Stimulated activated CD8-positive, alpha-beta memory T cell treated with anti-CD3 and anti-CD28 coated beads, Interleukin-12 subunit alpha, Interleukin-12 subunit beta, amount 100 ng/mL, for 1 hour (primary cell): ENCODE results near the gene CIRBP.

Experiments used
- DNase-seq: peaks from one replicate; pipeline ENCODE4 v3.0.0-alpha.2; 2020; ENCODE audit warnings: low read depth

Gene CIRBP

GRCh38 chr19:1256646-1257474, 12.3 kb upstream of the CIRBP start:
- no peak for DNase-seq

- DNase-seq: no peak
Measured at GRCh38 chr19:1257475-1258162, 11.5 kb upstream of the CIRBP start.

GRCh38 chr19:1258163-1258492, 11.0 kb upstream of the CIRBP start:
- no peak for DNase-seq

DNA sequence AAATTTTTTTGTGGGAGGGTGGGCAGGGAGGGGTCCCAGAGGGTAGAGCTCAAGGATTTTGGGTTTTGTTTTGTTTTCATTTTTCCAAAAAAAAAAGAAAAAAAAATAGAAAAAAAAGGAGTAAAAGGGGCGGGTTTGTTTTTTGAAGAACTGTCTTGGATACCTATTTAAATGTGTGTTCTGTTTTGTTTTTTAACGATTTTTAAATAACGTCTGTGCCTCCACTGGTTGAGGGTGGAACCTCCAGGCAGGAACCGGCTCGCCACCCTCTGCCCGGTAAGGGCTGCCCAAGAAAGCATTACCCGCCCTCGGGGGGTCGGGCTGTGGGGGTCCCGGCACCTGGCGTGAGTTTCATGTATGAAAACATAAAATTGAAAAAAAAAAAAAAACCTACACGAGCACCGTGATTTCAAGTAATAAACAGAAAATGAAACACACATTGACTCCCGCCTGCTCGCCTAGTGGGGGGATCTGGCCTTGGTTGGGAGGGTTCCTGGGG, 10.4 kb upstream of the CIRBP start:
- no peak for DNase-seq

DNA sequence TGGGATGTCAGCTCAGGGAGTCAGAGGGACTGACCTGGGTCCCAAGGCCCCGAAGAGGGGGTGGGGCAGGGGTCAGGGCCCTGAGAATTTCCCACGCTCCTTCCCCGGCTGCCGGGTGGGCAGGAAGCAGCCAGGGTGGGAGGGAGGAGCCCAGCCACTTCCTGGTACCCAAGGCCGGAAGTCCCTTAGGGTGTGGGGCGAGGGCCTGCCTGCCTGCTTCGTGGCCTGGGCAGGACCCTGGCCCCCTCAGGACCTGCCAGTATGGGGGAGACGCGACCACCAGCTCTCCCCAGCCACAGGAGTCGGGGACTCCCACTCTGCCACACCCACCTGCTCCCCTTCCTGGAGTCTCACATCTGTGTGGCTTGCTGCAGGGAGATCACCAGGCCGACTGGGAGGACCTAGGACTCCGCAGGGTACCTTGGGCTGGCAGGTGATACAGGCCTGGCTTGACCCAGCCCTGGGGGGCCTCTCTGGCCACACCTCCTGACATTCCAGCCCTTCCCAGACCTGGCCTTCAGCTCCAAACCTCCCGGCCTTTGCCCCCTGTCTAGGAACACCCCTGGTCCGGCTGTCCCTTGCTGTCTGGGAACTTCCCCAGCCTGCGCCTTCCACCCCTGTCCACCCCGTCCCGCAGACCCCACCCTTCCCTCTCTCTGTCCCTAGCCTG, 9.8 kb upstream of the CIRBP start:
- no peak for DNase-seq

GRCh38 chr19:1259876-1260748, 9.0 kb upstream of the CIRBP start:
- no peak for DNase-seq

- peak; percentile 95 for DNase-seq
Measured at GRCh38 chr19:1260749-1261537, 8.2 kb upstream of the CIRBP start.

GRCh38 chr19:1261538-1261797, 7.7 kb upstream of the CIRBP start:
- no peak for DNase-seq

DNA sequence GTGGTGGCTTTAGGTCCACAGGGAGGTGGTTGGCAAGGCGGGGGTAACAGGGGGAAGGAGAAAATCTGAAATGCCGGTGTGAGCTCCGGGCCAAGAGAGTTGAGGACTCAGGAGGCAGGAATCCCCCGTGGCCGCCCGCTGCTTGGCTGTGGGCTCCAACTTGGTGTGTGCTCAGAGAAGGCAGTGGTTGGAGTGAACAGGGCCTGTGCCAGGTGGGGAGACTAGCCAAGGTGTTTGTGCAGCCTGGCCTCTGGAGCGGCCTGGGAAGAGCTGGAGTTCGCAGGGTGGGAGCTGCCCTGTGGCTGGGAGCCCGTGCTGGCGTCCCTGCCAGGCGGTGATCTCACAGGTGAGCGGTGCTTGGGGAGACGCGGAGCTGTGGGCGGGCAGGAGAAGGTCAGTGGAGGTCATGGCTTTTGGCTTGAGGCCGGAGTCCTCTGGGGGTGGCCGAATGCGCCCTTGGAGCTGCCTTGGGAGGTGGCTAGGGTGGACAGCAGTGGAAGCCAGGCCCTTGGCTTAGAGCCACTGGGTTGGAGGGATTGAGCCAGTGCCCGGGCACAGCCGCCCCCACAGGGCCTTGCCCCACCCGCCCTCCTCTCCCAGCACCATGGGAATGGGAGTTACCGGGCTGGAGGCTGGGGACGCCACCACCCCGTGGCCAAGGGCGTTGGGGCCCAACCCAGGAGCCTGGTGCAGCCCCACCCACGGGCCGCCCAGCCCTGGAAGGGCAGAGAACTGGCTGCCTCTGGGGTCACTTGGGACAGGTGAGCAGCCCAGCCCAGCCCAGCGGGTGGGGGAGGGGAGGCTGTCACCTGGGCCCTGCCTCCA, 7.1 kb upstream of the CIRBP start:
- DNase-seq: no peak

GRCh38 chr19:1262623-1263123, 6.5 kb upstream of the CIRBP start:
- no peak for DNase-seq

GRCh38 chr19:1263188-1263587, 5.9 kb upstream of the CIRBP start:
- DNase-seq: no peak

DNA sequence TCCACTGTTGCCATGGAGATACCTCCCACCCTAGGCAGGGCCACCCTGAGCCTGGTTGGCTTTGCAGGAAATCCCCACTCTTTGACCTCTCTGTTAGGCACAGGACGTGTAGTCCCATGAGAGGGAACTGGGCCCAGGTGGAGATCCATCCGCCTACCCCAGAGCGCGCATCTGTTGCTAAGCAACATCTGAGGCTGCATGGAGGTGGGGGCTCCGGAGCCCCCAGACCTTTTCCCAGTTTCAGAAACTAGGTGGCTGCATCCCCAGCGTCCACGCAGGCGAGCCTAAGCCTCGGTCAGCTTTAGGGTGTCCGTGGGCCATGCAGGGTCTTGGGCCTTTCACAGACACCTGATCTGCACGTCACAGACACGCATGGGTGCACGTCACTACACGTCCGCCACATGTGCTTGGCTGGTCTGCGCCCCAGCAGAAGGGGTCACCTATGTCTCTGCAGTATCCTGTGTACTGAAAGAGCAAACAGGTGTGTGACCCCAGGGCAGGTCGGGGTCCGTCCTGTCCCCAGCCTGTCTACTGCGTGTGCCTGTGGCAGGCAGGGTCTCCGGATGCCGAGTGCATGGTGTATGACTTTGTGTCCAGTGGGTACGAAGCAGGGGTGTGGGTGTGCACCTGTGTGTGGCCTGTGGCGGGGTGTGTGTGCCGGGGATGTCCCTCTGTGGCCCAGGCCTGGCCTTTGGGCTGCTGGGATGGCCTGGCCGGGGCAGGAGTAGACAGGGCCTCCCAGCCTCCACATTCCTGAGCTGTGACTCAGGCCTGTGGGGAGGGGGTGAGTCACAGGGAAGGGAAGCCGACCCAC, 4.1 kb upstream of the CIRBP start:
- no peak for DNase-seq

DNA sequence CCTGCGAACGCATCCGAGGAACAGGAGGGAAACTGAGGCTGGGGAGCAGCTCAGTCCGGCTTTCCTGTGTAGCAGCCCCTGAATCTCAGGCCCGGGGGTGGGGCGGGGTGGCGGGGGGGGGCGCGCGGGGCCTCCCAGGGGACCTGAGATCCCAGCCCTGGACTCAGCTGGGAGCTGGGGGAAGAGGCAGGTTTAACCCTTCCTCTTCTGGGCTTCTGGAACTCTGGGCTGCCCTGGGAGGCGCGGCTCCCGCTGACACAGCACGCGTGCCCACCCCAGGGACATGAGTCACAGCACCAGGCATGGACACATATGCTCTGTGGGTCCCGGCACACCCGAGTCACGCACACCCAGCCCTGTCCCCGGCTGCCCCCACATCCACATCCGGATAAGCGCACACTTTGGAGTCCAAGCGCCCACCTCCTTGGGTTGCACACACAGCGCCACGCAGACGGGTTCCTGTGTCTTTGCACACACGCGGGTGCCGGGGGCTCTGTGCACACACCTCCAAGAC, 3.5 kb upstream of the CIRBP start:
- no peak for DNase-seq

DNA sequence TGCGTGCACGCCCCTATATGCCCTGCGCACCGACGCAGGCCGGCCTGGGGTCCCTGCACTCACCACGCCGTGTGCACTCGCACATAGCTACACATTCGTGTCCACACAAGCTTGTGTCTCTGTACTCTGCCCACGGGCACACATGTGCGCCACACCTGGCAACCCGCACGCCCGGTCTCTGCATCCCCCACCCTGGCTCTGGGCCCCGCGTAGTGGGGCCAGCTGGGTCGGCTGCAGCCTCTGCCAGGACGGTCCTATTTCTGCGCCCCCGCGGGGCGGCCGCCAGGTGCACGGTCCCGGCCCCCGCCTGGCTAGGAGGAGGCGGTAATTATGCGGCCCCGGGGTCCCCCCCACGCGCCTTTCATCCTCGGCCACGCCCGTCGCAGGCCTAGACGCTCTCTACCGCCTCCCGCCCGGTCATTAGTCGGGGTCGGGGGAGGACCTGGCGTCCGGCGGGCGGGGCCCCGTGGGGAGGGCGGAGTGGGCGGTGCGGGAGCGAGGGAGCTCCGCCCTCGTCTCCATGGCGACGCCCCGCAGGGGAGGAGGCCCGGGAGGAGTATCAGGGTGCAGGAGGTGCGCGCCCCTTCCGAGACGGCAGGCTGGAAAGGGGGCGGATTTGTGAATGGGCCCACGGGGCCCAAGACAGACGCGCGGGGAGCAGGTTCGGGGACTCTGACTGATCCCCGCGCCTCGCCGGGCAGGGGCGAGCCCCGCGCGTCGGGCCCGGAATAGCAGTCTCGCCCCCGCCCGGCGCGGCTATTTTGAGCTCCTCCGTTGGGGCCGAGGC, 2.8 kb upstream of the CIRBP start:
- DNase-seq: no peak

DNA sequence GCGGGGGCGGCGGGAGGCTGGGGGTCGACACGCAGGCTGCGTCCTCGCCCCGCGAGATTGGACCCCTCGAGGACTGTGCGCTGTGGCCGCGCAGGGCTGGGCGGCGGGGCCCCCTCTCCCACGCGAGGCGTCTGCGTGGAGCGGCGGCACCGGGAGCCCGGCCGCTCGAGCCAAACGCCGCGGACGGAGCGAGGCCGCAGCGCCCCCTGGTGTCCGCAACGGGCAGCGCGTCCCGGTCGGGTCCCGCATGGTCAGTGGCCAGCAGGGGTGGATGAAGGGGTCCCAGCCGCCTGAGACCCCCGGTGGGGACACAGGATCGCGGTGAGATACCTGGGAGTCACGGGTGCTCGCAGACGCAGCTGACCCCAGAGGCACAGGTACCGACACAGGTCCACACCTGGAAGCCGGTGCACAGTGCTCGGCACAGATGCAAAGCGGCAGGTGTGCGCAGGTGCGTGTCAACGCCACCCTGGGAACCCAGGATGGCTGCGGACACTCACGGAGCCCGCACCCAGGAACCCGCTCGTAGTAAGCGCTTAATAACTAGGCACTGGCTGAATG, 2.1 kb upstream of the CIRBP start:
- DNase-seq: no peak

DNA sequence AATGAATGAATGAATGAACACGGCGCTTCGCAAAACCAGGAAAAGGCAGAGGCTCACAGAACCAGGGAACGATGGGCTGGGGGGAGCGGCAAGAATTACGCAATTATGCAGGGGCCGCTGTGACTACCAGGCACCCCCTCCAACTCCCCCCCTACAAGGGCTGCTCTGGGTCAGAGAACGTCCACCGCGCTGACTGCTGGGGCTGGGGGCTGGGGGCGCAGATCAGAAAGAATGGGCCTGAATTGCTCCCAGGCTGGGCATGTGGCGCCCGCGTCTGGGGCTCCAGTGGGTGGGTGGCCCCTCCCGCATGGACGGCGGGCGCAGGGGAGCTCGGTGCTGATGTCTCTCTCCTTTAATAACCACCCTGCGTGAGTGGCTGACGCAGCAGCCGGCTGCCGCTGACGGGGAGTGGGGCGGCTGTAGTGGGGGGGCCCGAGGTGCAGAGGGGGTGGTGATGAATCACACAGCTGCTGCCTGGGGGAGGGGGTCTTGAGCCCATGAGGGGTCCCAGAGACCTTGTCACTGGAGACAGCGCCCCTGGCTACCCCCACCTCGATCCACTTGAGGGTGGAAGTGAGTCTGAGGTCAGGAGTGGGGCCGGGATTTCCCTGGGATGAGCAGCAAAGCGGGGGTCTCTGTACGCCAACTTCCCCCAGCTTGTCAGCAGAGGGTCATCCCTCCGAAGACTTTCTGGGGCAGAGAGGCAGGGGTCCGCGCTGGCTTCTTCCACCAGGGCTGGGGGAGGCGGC, 1.5 kb upstream of the CIRBP start:
- no peak for DNase-seq
